GM20000 (cell line): ENCODE measurements around the gene BTRC.

ENCODE experiments used
- DNase-seq: peaks from one replicate; pipeline ENCODE4 v3.0.0; 2012; ENCODE audit warnings: low spot score
- TF ChIP-seq, protein P1 (sequence below): IDR thresholded peaks from 2 replicates; pipeline ENCODE4 v1.5.1; 2012; ENCODE audit warnings: mild to moderate bottlenecking, control low read depth; ENCODE audit errors: extremely low read depth, missing control alignments

Gene BTRC

DNA sequence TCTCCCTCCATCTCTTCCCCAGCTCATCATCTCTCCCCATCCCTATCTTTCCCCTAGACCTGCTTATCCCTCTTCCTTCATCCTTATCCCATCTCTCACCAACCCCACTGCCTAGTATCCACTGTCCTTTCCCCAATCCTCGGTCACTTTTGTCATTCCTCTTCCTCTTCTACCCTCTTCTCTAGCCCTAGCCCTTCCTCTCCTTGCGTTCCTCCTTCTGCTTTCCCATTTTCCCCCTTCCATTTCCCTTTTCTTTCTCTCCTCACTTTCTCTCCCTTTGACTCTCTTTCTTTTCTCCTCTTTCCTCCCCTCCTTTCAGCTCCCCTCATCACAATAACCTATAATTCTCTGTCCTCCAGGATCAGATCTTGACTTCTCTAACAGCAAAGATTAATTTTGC lies 150.5 kb downstream of the BTRC start:
- no peak for DNase-seq

DNA sequence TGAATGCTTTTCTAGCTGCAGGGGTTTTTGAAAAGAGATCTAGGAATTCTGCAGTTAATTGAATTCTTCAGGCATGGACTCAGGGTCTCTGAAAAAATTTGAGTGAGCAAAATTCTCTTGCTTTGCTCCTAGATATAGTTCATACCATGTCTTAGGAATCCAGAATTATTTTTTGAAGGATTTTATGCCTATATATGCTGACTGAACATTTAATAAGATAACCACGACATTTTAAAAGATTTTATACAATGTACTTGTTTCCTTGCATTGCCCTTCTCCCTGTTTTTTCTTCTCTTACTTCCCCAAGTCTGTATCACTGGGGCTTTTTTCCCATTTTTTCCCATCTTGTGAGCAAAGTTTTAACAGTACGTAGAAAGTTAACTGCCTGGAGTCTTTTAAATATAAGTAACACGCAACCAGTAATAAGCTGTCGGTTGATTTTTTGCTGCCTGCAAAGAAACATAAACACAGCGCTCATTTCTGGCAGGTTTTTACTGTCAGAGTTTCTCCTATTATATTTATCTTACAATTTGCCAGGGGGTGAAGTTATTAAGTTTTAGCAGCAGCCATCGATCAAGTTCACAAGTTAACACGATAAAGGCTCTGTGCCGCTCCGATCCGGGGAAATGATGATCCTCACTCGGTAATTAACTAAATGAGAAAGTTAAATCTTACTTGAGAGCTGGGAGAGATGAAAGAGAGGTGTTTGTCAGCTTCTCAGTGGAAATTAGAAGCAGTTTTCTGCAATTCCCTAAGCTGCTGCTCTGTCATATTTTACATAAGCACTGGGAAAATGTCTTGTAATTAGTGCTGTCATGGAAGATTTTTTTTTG lies 153.1 kb downstream of the BTRC start:
- DNase-seq = no peak
- TF ChIP-seq, protein P1, sequence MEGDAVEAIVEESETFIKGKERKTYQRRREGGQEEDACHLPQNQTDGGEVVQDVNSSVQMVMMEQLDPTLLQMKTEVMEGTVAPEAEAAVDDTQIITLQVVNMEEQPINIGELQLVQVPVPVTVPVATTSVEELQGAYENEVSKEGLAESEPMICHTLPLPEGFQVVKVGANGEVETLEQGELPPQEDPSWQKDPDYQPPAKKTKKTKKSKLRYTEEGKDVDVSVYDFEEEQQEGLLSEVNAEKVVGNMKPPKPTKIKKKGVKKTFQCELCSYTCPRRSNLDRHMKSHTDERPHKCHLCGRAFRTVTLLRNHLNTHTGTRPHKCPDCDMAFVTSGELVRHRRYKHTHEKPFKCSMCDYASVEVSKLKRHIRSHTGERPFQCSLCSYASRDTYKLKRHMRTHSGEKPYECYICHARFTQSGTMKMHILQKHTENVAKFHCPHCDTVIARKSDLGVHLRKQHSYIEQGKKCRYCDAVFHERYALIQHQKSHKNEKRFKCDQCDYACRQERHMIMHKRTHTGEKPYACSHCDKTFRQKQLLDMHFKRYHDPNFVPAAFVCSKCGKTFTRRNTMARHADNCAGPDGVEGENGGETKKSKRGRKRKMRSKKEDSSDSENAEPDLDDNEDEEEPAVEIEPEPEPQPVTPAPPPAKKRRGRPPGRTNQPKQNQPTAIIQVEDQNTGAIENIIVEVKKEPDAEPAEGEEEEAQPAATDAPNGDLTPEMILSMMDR = no peak

More for the DNA sequence above, 150.5 kb downstream of the BTRC start:
- TF ChIP-seq, protein P1 = no peak

DNA sequence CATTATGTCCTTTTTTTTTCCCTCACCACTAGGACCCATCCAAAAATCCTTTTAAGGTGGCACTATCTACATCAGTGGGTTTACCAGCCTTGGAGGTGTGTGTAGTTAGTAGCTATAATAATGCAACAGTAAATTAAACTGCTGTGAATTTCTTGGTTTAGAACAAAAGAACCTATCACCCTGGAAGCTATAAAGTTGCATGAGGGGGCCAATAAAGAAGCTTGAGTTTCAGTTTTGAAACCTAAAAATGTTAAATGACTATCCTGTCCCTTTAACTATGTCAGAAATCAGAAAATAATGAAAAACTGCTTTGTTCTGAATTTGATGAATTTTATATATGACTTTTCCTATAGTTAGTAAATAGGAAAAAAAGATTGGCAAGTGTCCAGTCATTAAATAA lies 153.9 kb downstream of the BTRC start:
- no peak for DNase-seq
- TF ChIP-seq, protein P1 = no peak

DNA sequence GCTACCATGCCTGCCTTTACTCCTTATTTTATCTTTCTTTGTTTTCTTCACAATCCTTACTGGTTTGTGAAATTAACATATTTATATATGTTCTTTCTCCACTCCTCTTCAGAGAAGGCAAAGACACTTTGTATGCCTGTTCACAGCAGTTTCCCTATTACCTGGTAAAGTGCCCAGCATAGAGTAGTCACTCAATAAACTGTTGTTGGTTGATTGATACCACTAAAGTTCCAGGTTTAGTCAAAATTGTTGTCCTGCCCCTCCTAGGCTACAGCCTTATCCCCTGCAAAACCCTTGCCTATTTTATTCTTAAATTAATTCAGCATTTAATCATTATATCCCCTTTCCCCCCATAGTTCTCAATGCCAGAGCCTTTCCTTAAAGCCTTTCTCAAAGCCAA lies 158.0 kb downstream of the BTRC start:
- no peak for DNase-seq
- TF ChIP-seq, protein P1 = no peak

DNA sequence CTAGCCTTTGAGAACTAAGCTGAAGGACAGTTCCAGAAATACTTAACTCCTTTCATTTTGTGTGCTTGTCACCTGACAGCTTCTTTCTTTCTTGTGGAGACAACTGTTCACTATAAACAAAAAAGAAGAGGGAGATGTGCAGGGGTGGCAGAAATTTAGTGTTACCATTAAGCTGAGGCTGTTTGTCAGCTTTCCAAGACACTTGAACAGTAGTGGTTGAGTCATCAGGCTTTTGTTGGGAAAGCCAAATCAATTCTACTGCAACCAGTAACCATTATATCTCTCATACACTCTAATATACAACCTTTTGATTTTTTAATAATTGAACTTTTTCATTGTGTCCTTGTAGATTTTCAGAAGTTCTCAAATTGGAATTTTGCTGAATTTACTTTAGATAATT lies 158.8 kb downstream of the BTRC start:
- TF ChIP-seq, protein P1 = no peak
- DNase-seq = no peak

DNA sequence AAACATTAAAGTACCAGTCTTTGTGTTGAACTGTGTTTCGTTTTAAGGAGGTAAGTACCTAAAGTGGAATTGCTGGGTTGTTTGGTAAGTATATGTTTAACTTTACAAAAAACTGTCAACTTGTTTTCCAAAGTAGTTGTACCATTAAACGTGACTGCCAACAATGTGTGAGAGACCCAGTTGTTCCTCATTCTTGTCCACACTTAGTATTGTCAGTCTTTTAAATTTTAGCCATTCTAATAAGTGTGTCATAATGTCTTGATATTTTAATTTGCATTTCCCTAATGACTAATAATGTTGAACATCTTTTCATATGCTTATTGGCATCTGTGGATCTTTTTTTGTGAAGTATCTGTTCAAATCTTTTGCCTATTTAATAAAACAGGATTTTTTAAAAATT lies 159.8 kb downstream of the BTRC start:
- TF ChIP-seq, protein P1 = no peak
- no peak for DNase-seq

DNA sequence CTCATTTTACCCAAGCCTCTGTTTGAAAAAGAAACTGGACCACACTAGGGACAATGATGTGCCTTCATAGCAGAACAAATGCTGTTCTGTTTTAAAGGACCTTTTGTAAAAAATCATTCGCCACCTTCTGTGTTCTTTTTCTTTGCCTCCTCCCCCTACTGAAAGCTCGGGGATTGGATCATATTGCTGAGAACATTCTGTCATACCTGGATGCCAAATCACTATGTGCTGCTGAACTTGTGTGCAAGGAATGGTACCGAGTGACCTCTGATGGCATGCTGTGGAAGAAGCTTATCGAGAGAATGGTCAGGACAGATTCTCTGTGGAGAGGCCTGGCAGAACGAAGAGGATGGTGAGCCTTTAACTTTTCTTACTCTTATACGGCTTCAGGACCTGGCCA lies 171.9 kb downstream of the BTRC start:
- no peak for DNase-seq
- TF ChIP-seq, protein P1 = no peak
